Keratinocyte (primary cell): ENCODE measurements around the gene PAPPA. TPM values are rescaled to one million over a fixed set of nuclear protein-coding genes. Genes with fewer than 3 reads are reported as not detected.

ENCODE experiments used
- DNase-seq: peaks from one replicate; pipeline ENCODE4 v3.0.0-alpha.2; 2011; ENCODE audit warnings: low read depth, missing footprints, low spot score
- FAIRE-seq: peaks from 2 replicates; lab custom pipeline; 2011; peaks lifted over from hg19 to GRCh38; lab: Jason Lieb, UNC
- H2AFZ ChIP-seq: 2 replicates; pipeline ENCODE4 v1.6.0; 2012; ENCODE audit warnings: low read length, control low read depth, inconsistent platforms; ENCODE audit not compliant: control insufficient read depth
- H3K27ac ChIP-seq: 2 replicates; pipeline ENCODE4 v1.5.1; 2011; ENCODE audit warnings: low read length; ENCODE audit not compliant: control insufficient read depth, insufficient read depth
- H3K27me3 ChIP-seq: 3 replicates; pipeline ENCODE4 v1.6.0; 2011; ENCODE audit warnings: low read length; ENCODE audit not compliant: control insufficient read depth, insufficient read depth; ENCODE audit errors: extremely low read depth
- H3K36me3 ChIP-seq, 2 experiments: 2 replicates in 1 of 2; 3 replicates in 1 of 2; pipeline ENCODE4 v1.5.1; 2011; ENCODE audit warnings: low read length in 2 of 2, mild to moderate bottlenecking in 1 of 2; ENCODE audit not compliant: control insufficient read depth in 2 of 2, insufficient read depth in 2 of 2; ENCODE audit errors: extremely low read depth in 1 of 2
- H3K4me1 ChIP-seq: 3 replicates; pipeline ENCODE4 v1.5.1; 2011; ENCODE audit warnings: low read length; ENCODE audit not compliant: control insufficient read depth, insufficient read depth; ENCODE audit errors: extremely low read depth
- H3K4me2 ChIP-seq: 3 replicates; pipeline ENCODE4 v1.6.0; 2011; ENCODE audit warnings: low read depth, low read length; ENCODE audit not compliant: control insufficient read depth, insufficient read depth; ENCODE audit errors: extremely low read depth
- H3K4me3 ChIP-seq, 3 experiments: fragments of 200-600 bp in 1 of 3; sonication (generic) in 1 of 3; 2 replicates in 2 of 3; 3 replicates in 1 of 3; pipeline ENCODE4 v1.5.1; 2011 to 2016; ENCODE audit warnings: low read length in 3 of 3, mild to moderate bottlenecking in 3 of 3, control low read depth in 2 of 3, inconsistent platforms in 1 of 3, low read depth in 1 of 3, mixed read lengths in 1 of 3, mixed run types in 1 of 3, moderate library complexity in 1 of 3; ENCODE audit not compliant: control insufficient read depth in 2 of 3, insufficient read depth in 2 of 3; ENCODE audit errors: extremely low read depth in 1 of 3
- H3K79me2 ChIP-seq: 2 replicates; pipeline ENCODE4 v1.6.0; 2012; ENCODE audit warnings: low read length; ENCODE audit not compliant: control insufficient read depth, insufficient read depth
- H3K9ac ChIP-seq: 3 replicates; pipeline ENCODE4 v1.6.0; 2011; ENCODE audit warnings: low read length; ENCODE audit not compliant: control insufficient read depth, insufficient read depth; ENCODE audit errors: extremely low read depth
- H3K9me1 ChIP-seq: 3 replicates; pipeline ENCODE4 v1.6.0; 2011; ENCODE audit warnings: low read length; ENCODE audit not compliant: control insufficient read depth, insufficient read depth; ENCODE audit errors: extremely low read depth
- H3K9me3 ChIP-seq: 2 replicates; pipeline ENCODE4 v1.5.1; 2012; ENCODE audit warnings: low read depth, low read length; ENCODE audit not compliant: control insufficient read depth
- H4K20me1 ChIP-seq: 3 replicates; pipeline ENCODE4 v1.6.0; 2011; ENCODE audit warnings: low read length; ENCODE audit not compliant: control insufficient read depth, insufficient read depth; ENCODE audit errors: extremely low read depth
- EZH2 ChIP-seq: IDR thresholded peaks from one replicate; pipeline ENCODE4 v1.6.1; 2012; ENCODE audit warnings: inconsistent platforms, mild to moderate bottlenecking, low read length, moderate library complexity
- dilution Hi-C: fragments of 300-500 bp; cut with MboI; formaldehyde crosslinking; loops from one replicate; pipeline ENCODE4 v1.7.0; 2020; ENCODE audit warnings: low sequenced_read_pairs; ENCODE audit not compliant: extremely low pct_ligation_motif_present
- polyA plus RNA-seq, 5 experiments: library from polyadenylated mRNA; depleted of rRNA in 3 of 5; stranded (reverse) in 3 of 5; stranded (forward) in 1 of 5; unstranded in 1 of 5; fragments of >200 nt; gene quantifications; 1 replicate in 1 of 5; 2 replicates in 3 of 5; 3 replicates in 1 of 5; pipeline versions ENCODE4 v1.2.1 to v1.2.3, GENCODE V29; 2011 to 2012; ENCODE audit warnings: missing spikeins in 2 of 5, low read depth in 1 of 5, low replicate concordance in 1 of 5
- TF ChIP-seq, protein P1 (sequence below), 3 experiments: IDR thresholded peaks in 1 of 3; conservative IDR thresholded peaks in 1 of 3; optimal IDR thresholded peaks in 1 of 3; 2 replicates in 2 of 3; 3 replicates in 1 of 3; pipeline versions ENCODE3 to v1.5.1; 2011; ENCODE audit warnings: low read length in 3 of 3, mild to moderate bottlenecking in 3 of 3, moderate library complexity in 2 of 3, control low read depth in 1 of 3, inconsistent platforms in 1 of 3; ENCODE audit not compliant: insufficient read depth in 2 of 3; ENCODE audit errors: extremely low read depth in 1 of 3

Gene PAPPA
- polyA plus RNA-seq, 1 donor (not counting 4 experiments of a cell fraction or from before 2014, with no cell fraction given), result 0.77 TPM

DNA sequence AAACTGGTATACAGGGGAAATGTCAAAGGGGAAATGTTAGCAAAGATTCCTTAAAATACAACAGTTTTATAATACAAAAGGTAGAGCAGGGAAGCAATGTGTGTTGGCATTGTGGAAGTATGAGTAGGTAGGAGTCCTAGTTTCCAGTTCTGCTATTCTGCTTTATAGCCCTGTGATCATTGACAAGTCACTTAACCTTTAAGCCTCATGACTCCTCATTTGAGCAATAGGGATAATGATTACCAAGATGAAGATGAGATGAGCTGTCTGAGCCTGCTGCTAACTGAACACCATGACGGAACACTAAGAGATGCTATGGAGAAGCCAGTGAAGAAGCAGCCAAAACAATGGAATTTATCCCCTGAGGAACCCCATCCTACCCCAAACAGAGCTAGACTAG is 251.7 kb downstream of the PAPPA start:
- DNase-seq (no peak), FAIRE-seq (no peak)
- Histone ChIP-seq H4K20me1 (no peaks in the 10 kb centered on the region), H3K27me3 (no peaks in the 10 kb centered on the region), H3K9me3 (no peaks in the 10 kb centered on the region), H3K27ac (no peak overlapping the region), H3K4me2 (no peak overlapping the region), H3K4me1 (no peaks in the 10 kb centered on the region), H3K9me1 (no peaks in the 10 kb centered on the region), H3K36me3 (no peaks in the 10 kb centered on the region), H3K79me2 (no peaks in the 10 kb centered on the region), H2AFZ (no peak overlapping the region), H3K4me3 (no peak overlapping the region), H3K9ac (no peak overlapping the region)
- TF ChIP-seq, protein P1, sequence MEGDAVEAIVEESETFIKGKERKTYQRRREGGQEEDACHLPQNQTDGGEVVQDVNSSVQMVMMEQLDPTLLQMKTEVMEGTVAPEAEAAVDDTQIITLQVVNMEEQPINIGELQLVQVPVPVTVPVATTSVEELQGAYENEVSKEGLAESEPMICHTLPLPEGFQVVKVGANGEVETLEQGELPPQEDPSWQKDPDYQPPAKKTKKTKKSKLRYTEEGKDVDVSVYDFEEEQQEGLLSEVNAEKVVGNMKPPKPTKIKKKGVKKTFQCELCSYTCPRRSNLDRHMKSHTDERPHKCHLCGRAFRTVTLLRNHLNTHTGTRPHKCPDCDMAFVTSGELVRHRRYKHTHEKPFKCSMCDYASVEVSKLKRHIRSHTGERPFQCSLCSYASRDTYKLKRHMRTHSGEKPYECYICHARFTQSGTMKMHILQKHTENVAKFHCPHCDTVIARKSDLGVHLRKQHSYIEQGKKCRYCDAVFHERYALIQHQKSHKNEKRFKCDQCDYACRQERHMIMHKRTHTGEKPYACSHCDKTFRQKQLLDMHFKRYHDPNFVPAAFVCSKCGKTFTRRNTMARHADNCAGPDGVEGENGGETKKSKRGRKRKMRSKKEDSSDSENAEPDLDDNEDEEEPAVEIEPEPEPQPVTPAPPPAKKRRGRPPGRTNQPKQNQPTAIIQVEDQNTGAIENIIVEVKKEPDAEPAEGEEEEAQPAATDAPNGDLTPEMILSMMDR (optimal IDR thresholded peaks at IDR 0.05 in 1 of 3, IDR thresholded peaks at IDR 0.05 in 1 of 3, conservative IDR thresholded peaks at IDR 0.05 in 1 of 3; ENCODE audit: extremely low read depth in 1 of 3, insufficient read depth in 2 of 3, low read length in 3 of 3), result no peak
- no peak for TF ChIP-seq EZH2
- dilution Hi-C loops, result no loop called here

DNA sequence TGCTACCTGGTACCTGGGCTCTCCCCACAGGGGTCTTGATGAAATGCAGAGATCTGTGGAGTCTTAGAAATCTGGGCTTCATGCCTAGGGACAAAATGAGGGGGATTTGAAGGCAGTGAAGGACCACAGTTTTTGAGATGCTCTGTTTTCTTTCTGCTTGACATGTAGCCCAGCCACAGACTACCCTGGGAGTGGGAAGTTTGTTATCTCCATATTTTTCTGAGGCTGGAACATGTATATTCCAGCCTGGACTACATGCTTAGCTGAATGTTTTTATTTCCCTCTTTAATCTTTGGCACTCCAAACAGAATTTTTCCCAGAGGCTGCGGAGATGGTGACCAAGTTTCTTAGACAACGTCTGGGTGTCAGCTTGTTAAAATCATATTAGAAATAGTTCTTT is 252.9 kb downstream of the PAPPA start:
- DNase-seq, result no peak
- dilution Hi-C loops, result no loop called here
- H3K79me2 ChIP-seq, result no peaks in the 10 kb centered on the region

More for the DNA sequence above, 252.9 kb downstream of the PAPPA start:
- Histone ChIP-seq H3K9me1 (no peaks in the 10 kb centered on the region), H3K9ac (no peak overlapping the region), H3K4me1 (no peaks in the 10 kb centered on the region), H3K4me2 (no peak overlapping the region), H4K20me1 (no peaks in the 10 kb centered on the region), H2AFZ (no peak overlapping the region), H3K27me3 (no peaks in the 10 kb centered on the region), H3K4me3 (no peak overlapping the region), H3K27ac (no peak overlapping the region), H3K36me3 (no peaks in the 10 kb centered on the region), H3K9me3 (no peaks in the 10 kb centered on the region)
- FAIRE-seq, result no peak
- no peak for TF ChIP-seq EZH2
- TF ChIP-seq, protein P1 (optimal IDR thresholded peaks at IDR 0.05 in 1 of 3, IDR thresholded peaks at IDR 0.05 in 1 of 3, conservative IDR thresholded peaks at IDR 0.05 in 1 of 3; ENCODE audit: extremely low read depth in 1 of 3, insufficient read depth in 2 of 3, low read length in 3 of 3), result no peak
